HG03025 (cell line): ENCODE measurements around the gene ITGAD.
A peak's percentile ranks its signal among the peaks of the same experiment; 100 is the strongest.

Experiments used
- ATAC-seq: cut with Tn5 transposase; IDR thresholded peaks from one replicate; pipeline ENCODE4 v1.9.1; 2021; ENCODE audit warnings: mild to moderate bottlenecking, moderate library complexity; ENCODE audit not compliant: unreplicated experiment, low FRiP score

ITGAD gene

GRCh38 chr16:31364421-31364820 is 28.7 kb upstream of the ITGAD start:
- ATAC-seq: no peak

DNA sequence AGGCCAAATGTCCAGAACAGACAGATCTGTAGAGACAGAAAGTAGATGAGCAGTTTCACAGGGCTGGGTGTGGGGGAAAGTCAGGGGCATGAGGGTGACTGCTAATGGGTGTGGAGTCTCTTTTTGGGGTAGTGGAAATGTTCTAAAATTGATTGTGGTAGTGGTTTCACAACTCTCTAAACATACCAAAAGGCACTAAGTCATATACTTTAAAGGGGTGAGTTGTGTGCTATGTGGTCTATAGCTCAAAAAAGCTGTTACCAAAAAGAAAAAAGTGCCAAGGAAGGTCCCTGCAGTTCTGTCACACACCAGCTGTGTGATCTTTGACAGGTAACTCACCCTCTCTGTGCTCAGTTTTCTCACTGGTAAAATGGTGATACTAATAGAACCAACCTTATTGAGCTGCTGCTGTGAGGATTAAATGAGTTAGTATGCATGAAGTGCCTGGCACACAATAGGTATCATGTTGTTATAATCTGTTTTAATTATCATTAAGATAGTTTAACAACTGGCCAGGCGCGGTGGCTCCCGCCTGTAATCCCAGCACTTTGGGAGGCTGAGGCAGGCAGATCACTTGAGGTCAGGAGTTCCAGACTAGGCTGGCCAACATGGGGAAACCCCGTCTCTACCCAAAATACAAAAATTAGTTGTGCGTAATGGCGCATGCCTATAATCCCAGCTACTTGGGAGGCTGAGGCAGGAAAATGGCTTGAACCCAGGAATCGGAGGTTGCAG is 27.8 kb upstream of the ITGAD start:
- ATAC-seq: peak; percentile 61

- ATAC-seq: no peak
Observed at GRCh38 chr16:31367853-31368252, 25.3 kb upstream of the ITGAD start.

DNA sequence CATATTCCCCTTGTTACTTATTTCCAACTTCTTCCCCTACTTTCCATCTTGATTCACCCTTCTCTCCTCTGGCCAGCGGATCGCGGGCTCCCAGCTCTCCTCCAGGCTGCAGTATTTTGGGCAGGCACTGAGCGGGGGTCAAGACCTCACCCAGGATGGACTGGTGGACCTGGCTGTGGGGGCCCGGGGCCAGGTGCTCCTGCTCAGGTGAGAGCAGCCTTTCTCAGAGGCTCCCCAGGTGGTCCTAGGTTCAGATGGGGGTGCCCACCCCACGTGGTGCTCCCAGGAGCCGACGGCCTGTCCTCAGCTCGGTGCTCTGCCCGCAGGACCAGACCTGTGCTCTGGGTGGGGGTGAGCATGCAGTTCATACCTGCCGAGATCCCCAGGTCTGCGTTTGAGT is 22.1 kb upstream of the ITGAD start:
- ATAC-seq: no peak

GRCh38 chr16:31371619-31372484 is 21.3 kb upstream of the ITGAD start:
- ATAC-seq: no peak

DNA sequence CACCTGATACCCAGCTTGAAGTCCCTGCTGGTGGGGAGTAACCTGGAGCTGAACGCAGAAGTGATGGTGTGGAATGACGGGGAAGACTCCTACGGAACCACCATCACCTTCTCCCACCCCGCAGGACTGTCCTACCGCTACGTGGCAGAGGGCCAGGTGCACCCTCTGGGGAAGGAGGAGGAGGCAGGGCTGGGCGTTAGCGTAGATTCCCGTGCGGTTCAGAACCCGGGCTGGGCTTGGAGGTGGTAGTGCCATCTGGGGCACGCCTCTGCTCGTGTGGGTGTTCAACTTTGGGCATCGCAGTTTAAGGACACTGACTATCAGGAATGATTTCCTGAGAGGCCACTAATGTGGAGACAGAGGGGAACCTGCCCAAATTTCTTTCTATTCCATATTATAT is 19.9 kb upstream of the ITGAD start:
- ATAC-seq: no peak

- ATAC-seq: no peak
Observed at GRCh38 chr16:31375231-31375630, 17.9 kb upstream of the ITGAD start.

DNA sequence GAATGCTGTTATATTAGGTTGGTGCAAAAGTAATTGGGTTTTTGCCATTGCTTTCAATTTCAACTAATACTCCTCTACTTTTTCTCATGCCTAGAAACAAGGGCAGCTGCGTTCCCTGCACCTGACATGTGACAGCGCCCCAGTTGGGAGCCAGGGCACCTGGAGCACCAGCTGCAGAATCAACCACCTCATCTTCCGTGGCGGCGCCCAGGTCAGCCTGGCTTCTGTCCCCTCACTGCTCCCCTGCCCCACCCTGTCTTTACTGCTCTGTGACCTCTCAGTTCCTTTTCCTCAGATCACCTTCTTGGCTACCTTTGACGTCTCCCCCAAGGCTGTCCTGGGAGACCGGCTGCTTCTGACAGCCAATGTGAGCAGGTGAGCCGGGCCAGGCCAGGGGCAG is 16.4 kb upstream of the ITGAD start:
- ATAC-seq: no peak

DNA sequence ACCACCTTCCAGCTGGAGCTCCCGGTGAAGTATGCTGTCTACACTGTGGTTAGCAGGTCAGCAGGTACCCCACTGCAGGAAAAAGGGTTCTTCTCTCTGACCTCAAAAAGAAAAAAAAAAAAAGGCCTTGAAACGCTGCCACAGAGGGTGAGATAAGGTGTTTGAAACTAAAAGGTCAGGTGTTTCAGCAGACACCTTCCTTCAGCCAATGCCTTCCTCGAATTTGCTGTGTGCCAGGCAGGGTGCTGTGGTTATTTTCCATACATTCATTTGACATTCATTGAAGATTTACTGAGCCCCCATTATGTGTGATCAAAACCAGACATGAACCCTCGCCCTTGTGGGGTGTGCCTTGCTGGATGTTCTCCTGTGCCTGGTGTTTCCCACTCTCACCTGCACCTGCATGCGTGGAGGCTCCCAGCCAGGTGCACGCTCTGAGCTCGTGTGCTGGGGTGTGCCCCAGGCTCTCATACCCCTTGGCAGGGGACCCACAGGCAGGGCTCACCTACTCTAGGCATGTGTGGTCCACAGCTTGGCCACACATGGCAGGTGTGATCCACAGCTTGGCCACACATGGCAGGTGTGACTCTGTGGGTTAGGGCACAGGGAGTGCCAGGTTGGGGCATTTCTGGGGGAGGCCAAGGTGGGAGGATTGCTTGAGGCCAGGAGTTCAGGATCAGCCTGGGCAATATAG is 15.8 kb upstream of the ITGAD start:
- ATAC-seq: no peak

- ATAC-seq: no peak
Observed at GRCh38 chr16:31380201-31380600, 12.9 kb upstream of the ITGAD start.

GRCh38 chr16:31382485-31383161 is 10.5 kb upstream of the ITGAD start:
- ATAC-seq: no peak

GRCh38 chr16:31385680-31386079 is 7.5 kb upstream of the ITGAD start:
- no peak for ATAC-seq

GRCh38 chr16:31386157-31386984 is 6.8 kb upstream of the ITGAD start:
- ATAC-seq: peak; percentile 59

DNA sequence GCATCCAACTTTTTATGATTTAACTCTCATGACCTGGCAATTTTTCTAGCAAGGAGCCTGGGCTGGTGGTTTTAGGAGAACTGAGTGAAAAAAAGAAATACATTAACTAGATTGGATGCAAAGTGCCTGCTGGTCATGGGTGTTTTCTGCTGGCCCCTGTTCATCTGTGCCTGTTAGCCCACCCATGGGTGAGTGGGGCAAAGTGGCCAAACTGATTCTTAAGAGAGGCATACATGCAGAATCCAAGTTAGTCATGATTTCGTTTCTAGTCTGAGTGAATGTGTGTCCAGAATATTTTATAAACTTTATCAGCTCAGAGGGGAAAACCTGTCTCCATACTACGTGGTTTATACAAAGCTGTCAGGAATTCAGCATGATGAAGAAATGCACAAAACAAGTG is 4.6 kb upstream of the ITGAD start:
- ATAC-seq: no peak

DNA sequence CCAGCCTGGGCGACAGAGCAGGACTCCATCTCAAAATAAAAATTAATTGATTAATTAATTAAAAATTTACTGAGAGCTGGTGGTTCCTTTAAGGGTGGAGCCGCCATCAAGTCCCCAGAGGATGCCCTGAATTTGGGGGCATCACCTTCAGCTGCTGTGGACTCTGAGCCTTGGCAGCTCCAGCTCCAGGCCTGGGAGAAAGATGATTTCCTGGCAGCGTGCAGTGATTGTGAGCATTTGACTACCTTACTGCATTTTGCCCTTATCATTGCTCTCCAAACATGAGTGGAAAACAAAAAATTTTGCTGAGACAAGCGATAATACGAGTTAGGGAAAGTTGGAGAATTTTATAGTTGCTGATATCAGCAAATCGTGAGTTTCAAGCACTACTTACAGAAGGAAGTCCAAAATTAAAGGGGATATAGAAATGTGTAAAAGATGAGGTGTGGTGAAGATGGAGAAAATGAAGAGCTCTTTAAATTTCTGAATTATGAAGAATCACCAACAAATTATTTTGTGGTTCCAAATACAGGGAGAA is 2.6 kb upstream of the ITGAD start:
- ATAC-seq: no peak

DNA sequence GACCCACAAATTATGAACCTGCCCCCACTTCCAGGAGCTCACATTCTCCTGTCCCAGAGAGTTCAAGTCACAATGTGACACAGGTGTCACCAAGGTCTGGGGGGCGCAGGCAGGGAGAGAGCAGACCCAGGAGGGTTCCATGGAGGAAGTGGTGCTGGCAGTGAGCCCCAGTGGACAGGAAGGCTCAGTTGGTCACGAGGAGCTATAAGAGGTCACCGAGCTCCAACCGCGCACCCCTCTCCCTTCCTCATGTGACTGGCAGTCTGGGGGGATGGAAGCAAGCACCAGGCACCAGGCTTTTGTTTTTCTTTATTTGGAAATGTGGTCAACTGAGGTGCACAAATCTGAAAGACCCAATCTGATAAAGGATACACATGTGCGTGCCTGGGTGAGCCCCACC is 2.5 kb downstream of the ITGAD start:
- no peak for ATAC-seq

GRCh38 chr16:31397096-31397660 is 4.0 kb downstream of the ITGAD start:
- ATAC-seq: no peak

DNA sequence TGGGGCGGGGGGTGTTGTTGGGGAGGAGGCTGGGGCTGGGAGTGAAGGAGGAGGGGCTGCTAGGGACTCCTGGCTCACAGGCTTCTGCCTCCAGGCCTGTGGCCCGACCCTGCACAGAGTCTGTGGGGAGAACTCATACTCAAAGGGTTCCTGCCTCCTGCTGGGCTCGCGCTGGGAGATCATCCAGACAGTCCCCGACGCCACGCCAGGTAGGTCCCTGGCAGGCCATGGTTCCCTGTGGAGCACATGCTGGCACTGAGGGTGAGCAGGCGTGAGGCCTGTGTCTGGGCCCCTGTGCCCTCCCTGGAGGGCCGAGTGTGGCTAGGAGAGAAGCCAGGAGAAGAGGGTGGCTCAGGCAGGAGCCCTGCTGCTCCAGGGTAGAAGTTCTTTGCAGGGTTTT is 4.6 kb downstream of the ITGAD start:
- ATAC-seq: no peak

DNA sequence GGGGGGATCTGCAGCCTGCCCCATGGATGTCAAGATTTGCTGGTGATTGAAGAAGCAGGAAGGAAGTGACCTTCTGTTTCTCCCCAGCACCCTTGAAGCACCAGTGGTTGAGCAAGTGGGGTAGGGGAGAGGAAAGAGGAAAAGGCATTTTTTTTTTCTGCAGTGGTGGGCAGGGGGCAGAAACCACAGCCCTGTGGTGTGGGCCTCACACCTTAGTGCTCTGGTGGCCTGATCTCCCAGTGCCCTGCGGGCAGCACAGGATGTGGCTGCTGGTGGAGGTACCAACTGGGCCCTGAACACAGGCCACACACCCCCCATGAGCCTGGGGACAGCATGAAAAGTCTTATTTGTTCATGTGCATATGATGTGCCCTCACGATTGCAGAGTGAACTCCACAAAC is 7.1 kb downstream of the ITGAD start:
- ATAC-seq: no peak
